NCI-H748 (cell line): ENCODE data around the gene PIK3CB.
"Not testable (repeated sequence)": the region's sequence is repeated elsewhere in the genome, so short reads cannot be mapped to it uniquely, and the experiment has no call there.

Experiments used
- DNase-seq: peaks from one replicate; lab custom pipeline; 2025; ENCODE audit not compliant: unreplicated experiment; lab: John Stamatoyannopoulos, UW

Gene PIK3CB

GRCh38 chr3:138809500-138810256, 25.1 kb downstream of the PIK3CB start:
- DNase-seq: no peak

- no peak for DNase-seq
Observed at GRCh38 chr3:138806376-138807080, 28.2 kb downstream of the PIK3CB start.

GRCh38 chr3:138803006-138803653, 31.6 kb downstream of the PIK3CB start:
- no peak for DNase-seq

GRCh38 chr3:138802223-138802622, 32.5 kb downstream of the PIK3CB start:
- DNase-seq: not testable (repeated sequence)

GRCh38 chr3:138801792-138802191, 32.9 kb downstream of the PIK3CB start:
- no peak for DNase-seq

GRCh38 chr3:138800248-138800647, 34.5 kb downstream of the PIK3CB start:
- no peak for DNase-seq

GRCh38 chr3:138799822-138800221, 34.9 kb downstream of the PIK3CB start:
- DNase-seq: no peak

GRCh38 chr3:138797508-138798038, 37.2 kb downstream of the PIK3CB start:
- DNase-seq: no peak

- DNase-seq: no peak
Observed at GRCh38 chr3:138796761-138797160, 38.0 kb downstream of the PIK3CB start.

- DNase-seq: no peak
Observed at GRCh38 chr3:138786788-138787271, 47.9 kb downstream of the PIK3CB start.

GRCh38 chr3:138785951-138786350, 48.8 kb downstream of the PIK3CB start:
- DNase-seq: no peak

GRCh38 chr3:138785362-138785857, 49.3 kb downstream of the PIK3CB start:
- not testable (repeated sequence) for DNase-seq

GRCh38 chr3:138782755-138783154, 52.0 kb downstream of the PIK3CB start:
- DNase-seq: no peak

GRCh38 chr3:138781012-138781470, 53.7 kb downstream of the PIK3CB start:
- no peak for DNase-seq

- no peak for DNase-seq
Observed at GRCh38 chr3:138778643-138779042, 56.1 kb downstream of the PIK3CB start.

- DNase-seq: no peak
Observed at GRCh38 chr3:138776961-138777360, 57.8 kb downstream of the PIK3CB start.

- no peak for DNase-seq
Observed at GRCh38 chr3:138775254-138775595, 59.5 kb downstream of the PIK3CB start.

- DNase-seq: peak; percentile 87
Observed at GRCh38 chr3:138774529-138775253, 60.0 kb downstream of the PIK3CB start.

- DNase-seq: no peak
Observed at GRCh38 chr3:138771585-138771984, 63.1 kb downstream of the PIK3CB start.

GRCh38 chr3:138769616-138770015, 65.1 kb downstream of the PIK3CB start:
- no peak for DNase-seq

- no peak for DNase-seq
Observed at GRCh38 chr3:138768946-138769345, 65.8 kb downstream of the PIK3CB start.
